MCF 10A (cell line): ENCODE data around the gene KCNIP1. TPM values are rescaled to one million over a fixed set of nuclear protein-coding genes. Genes with fewer than 3 reads are reported as not detected.

Experiments
- BruUV-seq: library from RNA; stranded (reverse); fragments of 400-500 nt; replicated peaks from 2 replicates; lab custom pipeline; 2021; lab: Mats Ljungman, UMichigan
- CTCF ChIA-PET: fragments of 300-600 bp; sonication (Branson Sonifier 250); formaldehyde crosslinking; extraction: SDS; loops from one replicate; lab custom pipeline; 2021; ENCODE audit warnings: antibody characterized with exemption, inconsistent platforms; lab: Yijun Ruan, JAX
- POLR2A ChIA-PET: fragments of 300-600, 350-650 bp; sonication (Branson Sonifier 250); formaldehyde crosslinking; extraction: SDS; loops from one replicate; lab custom pipeline; 2020; ENCODE audit warnings: antibody characterized with exemption, inconsistent platforms; lab: Yijun Ruan, JAX
- DNase-seq: peaks from one replicate; pipeline ENCODE4 v3.0.0-alpha.2; 2018; ENCODE audit not compliant: unreplicated experiment
- H3K27ac Mint-ChIP-seq: one replicate; pipeline ENCODE4 v1.8.0; 2022; ENCODE audit warnings: mild to moderate bottlenecking, low read depth, mixed read lengths; ENCODE audit not compliant: unreplicated experiment
- H3K27me3 Mint-ChIP-seq: one replicate; pipeline ENCODE4 v1.8.0; 2022; ENCODE audit warnings: mixed read lengths; ENCODE audit not compliant: insufficient read depth, unreplicated experiment
- H3K36me3 Mint-ChIP-seq: one replicate; pipeline ENCODE4 v1.8.0; 2022; ENCODE audit warnings: mild to moderate bottlenecking, moderate library complexity, mixed read lengths; ENCODE audit not compliant: insufficient read depth, unreplicated experiment
- H3K4me1 Mint-ChIP-seq: one replicate; pipeline ENCODE4 v1.8.0; 2022; ENCODE audit warnings: mixed read lengths; ENCODE audit not compliant: insufficient read depth, unreplicated experiment
- H3K4me3 Mint-ChIP-seq: one replicate; pipeline ENCODE4 v1.8.0; 2022; ENCODE audit warnings: mild to moderate bottlenecking, moderate library complexity, mixed read lengths; ENCODE audit not compliant: unreplicated experiment
- H3K9me3 Mint-ChIP-seq: one replicate; pipeline ENCODE4 v1.8.0; 2022; ENCODE audit warnings: mixed read lengths; ENCODE audit not compliant: unreplicated experiment
- CTCF ChIP-seq: fragments of 200-600 bp; IDR thresholded peaks from one replicate; pipeline ENCODE4 v1.8.0; 2022; ENCODE audit warnings: antibody characterized with exemption, mild to moderate bottlenecking; ENCODE audit not compliant: unreplicated experiment
- intact Hi-C: fragments of 100-400 bp; cut with micrococcal nuclease; formaldehyde crosslinking; loops from 2 replicates; pipeline ENCODE4 v1.14.1; 2022
- total RNA-seq: library from RNA; stranded (reverse); gene quantifications from 2 replicates; pipeline ENCODE4 v1.2.3, GENCODE V29; 2022

Gene KCNIP1
- total RNA-seq, 1 experiment from 2014 or later, result not detected

GRCh38 chr5:170639221-170639925 is 135.6 kb downstream of the KCNIP1 start:
- no peak overlapping the region for H3K4me3 Mint-ChIP-seq
- CTCF ChIA-PET, result interaction anchor here (0.6 to 10.4 kb wide), 62 partner anchors 7 to 890 kb away, joined by 3 to 233 read pairs (median 4); partner anchors contain the start of gene GABRP
- H3K27ac Mint-ChIP-seq, result no peak overlapping the region
- no peaks in the 10 kb centered on the region for H3K9me3 Mint-ChIP-seq
- no peaks in the 10 kb centered on the region for H3K27me3 Mint-ChIP-seq
- intact Hi-C loops, result no loop called here
- no peaks in the 10 kb centered on the region for H3K36me3 Mint-ChIP-seq
- POLR2A ChIA-PET, result interaction anchor here (0.6 to 1.0 kb wide), 2 partner anchors 149 to 766 kb away, joined by 3 read pairs; no protein-coding TSS in a partner anchor
- no peak for DNase-seq
- BruUV-seq, result no TSS peak
- H3K4me1 Mint-ChIP-seq, result peaks cover 12% of the 10 kb centered on the region
- no peak for TF ChIP-seq CTCF

DNA sequence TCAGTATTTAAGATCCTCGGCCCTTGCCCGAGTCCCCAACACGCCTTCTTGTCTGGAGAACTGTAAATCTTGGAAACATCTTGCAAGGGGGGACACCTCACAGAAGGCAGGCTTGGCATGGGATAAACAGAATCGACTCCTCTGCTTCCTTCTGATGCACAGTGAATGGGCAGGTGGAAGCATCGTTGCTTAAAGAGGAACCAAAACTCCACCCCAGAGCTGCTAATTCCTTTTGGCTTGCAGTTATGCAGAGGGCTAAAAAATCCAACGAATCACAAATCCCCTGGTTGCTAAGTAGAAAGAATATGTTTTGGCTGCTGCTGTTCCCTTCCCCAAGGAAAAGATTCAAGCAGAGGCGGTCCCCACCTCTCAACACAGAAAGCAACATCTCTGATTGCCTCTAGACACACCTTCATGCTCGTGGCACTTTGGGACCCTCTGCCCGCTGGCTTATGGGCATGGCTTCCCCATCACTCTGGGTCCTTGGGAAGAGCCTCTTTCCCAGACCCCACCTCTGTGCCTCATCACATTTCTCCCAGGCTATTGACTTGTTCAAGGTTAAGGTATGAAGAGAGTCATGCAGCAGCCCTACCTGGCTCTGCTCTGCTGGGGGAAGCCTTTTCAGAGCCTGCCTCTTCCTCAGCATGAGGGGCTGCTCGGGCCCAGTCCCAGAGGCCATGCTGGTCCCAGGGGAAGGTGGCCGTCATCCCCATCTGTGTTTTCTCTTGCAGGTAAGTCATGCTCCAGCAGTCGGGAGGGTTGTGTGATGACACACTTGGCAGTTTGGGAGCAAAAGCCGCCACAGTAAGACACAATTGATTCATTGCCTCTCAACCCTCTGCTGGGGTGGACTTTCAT is 137.1 kb downstream of the KCNIP1 start:
- CTCF ChIA-PET, result interaction anchor here (0.7 to 10.4 kb wide), 8 partner anchors 10 to 567 kb away, joined by 3 to 233 read pairs (median 4); no protein-coding TSS in a partner anchor
- BruUV-seq, result no TSS peak
- intact Hi-C loops, result no loop called here
- Mint-ChIP-seq H3K4me1 (peaks cover 9% of the 10 kb centered on the region), H3K27ac (no peak overlapping the region), H3K4me3 (no peak overlapping the region), H3K36me3 (no peaks in the 10 kb centered on the region), H3K27me3 (no peaks in the 10 kb centered on the region), H3K9me3 (no peaks in the 10 kb centered on the region)
- POLR2A ChIA-PET, result no interaction called here
- DNase-seq, result no peak
- TF ChIP-seq CTCF, result no peak

DNA sequence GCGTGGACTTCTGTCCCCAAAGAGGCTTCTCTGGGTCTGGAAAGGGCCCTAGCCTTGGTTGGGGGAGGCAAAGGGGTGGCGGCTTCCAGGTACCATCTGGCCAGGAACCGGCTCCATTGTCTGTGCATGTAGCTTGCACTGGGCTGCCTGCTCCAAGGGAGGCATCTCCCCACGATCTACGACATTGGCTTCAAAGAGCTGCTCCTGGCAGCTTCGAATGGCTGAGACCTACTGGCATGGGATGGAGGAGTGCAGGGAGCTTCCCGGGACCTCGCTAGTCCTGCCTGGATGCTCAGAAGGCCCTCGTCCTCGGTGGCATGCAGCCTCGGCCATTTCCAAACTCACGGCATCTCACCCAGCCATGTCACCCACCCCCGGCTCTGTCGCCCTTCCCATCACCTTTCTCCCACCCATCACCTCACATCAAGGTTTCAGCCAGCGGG is 137.8 kb downstream of the KCNIP1 start:
- H3K9me3 Mint-ChIP-seq, result no peaks in the 10 kb centered on the region
- POLR2A ChIA-PET, result no interaction called here
- TF ChIP-seq CTCF, result no peak
- no TSS peak for BruUV-seq
- no peak overlapping the region for H3K4me3 Mint-ChIP-seq
- intact Hi-C loops, result no loop called here
- peaks cover 9% of the 10 kb centered on the region for H3K4me1 Mint-ChIP-seq
- no peak for DNase-seq
- H3K27ac Mint-ChIP-seq, result no peak overlapping the region
- CTCF ChIA-PET, result interaction anchor here (0.9 to 4.8 kb wide), 3 partner anchors 12 to 149 kb away, joined by 3 to 34 read pairs (median 5); no protein-coding TSS in a partner anchor
- no peaks in the 10 kb centered on the region for H3K27me3 Mint-ChIP-seq
- H3K36me3 Mint-ChIP-seq, result no peaks in the 10 kb centered on the region
